Activated CD8-positive, alpha-beta memory T cell treated with anti-CD3 and anti-CD28 coated beads, Interleukin-2, amount 50 U/mL, for 1 hour (primary cell): ENCODE measurements around the gene SIRT6.
A peak's percentile ranks its signal among the peaks of the same experiment; 100 is the strongest.
"Not testable (repeated sequence)": the region's sequence is repeated elsewhere in the genome, so short reads cannot be mapped to it uniquely, and the experiment has no call there.

Experiments
- DNase-seq: peaks from one replicate; pipeline ENCODE4 v3.0.0-alpha.2; 2020; ENCODE audit errors: extremely low read depth

The SIRT6 gene

GRCh38 chr19:4199699-4200293, 17.4 kb upstream of the SIRT6 start:
- no peak for DNase-seq

DNA sequence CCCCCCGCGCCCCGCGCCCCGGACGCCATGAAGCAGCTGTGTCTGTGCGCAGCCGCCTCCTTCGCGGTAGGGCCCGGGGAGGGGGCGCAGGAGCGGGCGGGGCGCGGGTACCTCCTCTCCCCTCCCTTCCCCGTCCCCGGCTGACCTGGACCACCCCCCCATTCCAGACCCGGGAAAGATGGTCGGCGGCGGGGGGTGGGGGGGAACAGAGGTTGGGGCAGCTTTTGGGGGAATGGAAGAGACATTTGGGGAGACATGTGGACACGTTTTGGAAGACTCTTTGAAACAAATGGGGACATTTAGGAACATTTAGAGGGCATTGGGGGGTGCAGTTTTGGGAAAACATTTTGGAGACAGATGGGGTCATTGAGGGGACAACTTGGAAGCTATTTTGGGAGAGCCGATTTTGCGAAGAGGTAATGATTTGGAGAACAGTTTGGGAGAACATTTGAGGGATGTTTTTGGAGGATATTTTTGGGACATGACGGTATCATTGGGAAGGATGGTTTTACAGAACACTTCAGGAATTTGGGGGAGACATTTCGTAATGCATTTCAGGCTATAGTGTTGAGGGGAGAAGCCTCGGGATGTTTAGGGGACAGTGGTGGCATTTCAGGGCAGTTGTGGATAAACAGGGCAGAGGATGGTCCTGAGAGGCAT, 16.2 kb upstream of the SIRT6 start:
- DNase-seq = no peak

- DNase-seq = no peak
Observed at GRCh38 chr19:4197625-4198466, 15.5 kb upstream of the SIRT6 start.

DNA sequence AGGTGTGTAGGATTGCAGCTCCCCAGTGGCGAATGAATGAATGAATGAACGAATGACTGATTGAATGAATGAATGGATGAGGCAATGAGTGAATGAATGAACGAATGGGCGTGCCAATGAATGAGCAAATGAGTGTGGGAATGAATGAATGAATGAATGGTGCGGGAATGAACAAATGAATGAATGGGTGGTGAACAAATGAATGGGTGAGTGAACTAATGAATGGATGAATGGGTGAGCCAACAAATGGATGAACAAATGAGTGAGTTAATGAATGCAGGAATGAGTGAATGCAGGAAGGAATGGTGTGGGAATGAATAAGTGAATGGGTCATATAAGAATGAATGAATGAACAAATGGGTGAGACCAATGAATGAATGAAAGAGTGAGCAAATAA, 14.9 kb upstream of the SIRT6 start:
- no peak for DNase-seq

- no peak for DNase-seq
Observed at GRCh38 chr19:4196587-4197148, 14.3 kb upstream of the SIRT6 start.

DNA sequence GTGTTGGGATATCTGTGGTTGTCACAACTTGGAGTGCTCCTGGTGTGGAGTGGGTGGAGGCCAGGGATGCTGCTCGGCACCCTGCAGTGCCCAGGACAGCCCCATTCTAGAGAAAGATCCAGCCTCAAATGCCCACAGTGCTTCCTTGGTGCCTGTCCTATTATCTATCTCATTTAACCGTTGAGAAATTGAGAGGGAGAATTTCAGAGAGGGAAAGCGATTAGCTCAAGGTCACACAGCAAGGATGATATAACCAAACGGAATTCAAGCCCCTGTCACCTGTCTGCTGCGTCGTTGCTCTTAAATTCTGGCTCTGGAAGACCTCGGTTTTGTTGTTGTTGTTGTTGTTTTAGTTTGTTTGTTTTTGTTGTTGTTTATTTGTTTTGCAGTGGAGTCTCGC, 13.6 kb upstream of the SIRT6 start:
- DNase-seq = no peak

GRCh38 chr19:4194353-4194752, 12.0 kb upstream of the SIRT6 start:
- no peak for DNase-seq

- not testable (repeated sequence) for DNase-seq
Observed at GRCh38 chr19:4192537-4192936, 10.2 kb upstream of the SIRT6 start.

GRCh38 chr19:4189641-4190040, 7.3 kb upstream of the SIRT6 start:
- no peak for DNase-seq

- DNase-seq = no peak
Observed at GRCh38 chr19:4187313-4188122, 5.2 kb upstream of the SIRT6 start.

- peak; percentile 38 for DNase-seq
Observed at GRCh38 chr19:4186087-4186993, 4.0 kb upstream of the SIRT6 start.

GRCh38 chr19:4185413-4186086, 3.2 kb upstream of the SIRT6 start:
- no peak for DNase-seq

DNA sequence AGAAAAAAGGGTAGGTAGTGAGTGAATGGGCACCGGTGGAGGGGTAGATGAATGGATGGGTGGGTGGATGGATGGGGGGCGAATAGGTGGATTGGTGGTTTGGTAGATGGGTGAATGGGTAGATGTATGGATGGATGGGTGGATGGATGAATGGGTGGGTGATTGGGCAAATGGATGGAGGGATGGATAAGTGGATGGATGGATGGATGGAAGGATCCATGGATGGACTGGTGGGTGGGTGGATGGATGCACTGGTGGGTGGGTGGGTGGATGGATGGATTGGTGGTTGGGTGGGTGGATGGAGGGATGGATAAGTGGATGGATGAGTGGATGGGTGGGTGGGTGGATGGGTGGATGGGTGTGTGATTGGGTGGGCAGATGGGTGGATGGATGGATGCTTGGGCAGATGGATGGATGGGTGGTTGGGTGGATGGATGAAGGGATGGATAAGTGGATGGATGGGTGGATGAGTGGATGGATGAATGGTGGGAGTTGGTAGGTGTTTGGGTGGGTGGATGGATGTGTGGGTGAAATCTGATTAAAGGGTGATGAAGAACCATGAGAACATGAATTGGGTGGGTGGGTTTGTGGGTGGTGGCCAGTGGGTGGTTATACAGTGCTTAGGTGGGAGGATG, 2.5 kb upstream of the SIRT6 start:
- no peak for DNase-seq

GRCh38 chr19:4183967-4184717, 1.8 kb upstream of the SIRT6 start:
- DNase-seq = no peak

GRCh38 chr19:4181053-4181508, 1.3 kb downstream of the SIRT6 start:
- no peak for DNase-seq

GRCh38 chr19:4178990-4179389, 3.4 kb downstream of the SIRT6 start:
- DNase-seq = no peak

- DNase-seq = no peak
Observed at GRCh38 chr19:4177146-4177545, 5.2 kb downstream of the SIRT6 start.

- no peak for DNase-seq
Observed at GRCh38 chr19:4175669-4175931, 6.8 kb downstream of the SIRT6 start.
